ENCODE data around the gene MEGF11.

Gene MEGF11

DNA sequence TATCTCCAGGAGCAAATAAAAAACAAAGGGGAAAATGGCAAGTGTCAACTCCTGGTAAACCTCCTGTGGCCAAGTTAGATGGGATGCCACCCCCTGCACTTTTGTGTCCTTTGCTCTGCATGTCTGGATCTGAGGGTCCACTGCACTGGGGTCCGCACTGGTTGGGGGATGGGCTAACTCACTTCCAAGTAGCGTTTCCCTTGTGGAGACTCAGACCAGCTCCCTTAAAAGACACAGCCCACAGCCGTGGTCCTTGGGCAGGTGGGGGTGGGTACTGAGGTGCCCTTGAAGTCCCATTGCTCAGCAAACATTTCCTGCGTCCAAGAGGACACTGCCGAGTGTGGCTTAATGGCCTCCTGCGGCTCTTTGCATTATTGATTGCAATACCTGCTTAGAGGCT lies 188.2 kb downstream of the MEGF11 start:
- DNase-seq (ENCODE audit: low read depth in 2 of 2), result no peak

DNA sequence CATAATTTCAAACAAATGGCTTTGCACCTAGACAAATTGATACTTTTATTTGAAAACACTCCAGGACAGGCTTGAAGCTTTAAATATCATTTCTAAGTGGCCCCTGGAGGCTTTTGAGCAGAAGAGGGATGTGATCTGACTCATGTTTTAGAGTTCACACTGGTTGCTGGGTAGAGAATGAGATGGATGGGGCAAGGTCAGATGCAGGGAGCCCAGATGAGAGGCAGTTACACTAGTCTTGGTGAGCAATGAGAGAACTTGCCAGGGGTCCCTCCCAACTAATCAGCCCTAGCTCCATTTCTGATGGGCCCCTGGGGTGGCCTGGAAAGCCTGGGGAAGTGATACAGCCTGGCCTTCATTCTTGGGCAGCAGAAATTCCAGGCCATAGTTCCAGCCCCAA lies 190.4 kb downstream of the MEGF11 start:
- DNase-seq (ENCODE audit: low read depth in 2 of 2), result no peak

DNA sequence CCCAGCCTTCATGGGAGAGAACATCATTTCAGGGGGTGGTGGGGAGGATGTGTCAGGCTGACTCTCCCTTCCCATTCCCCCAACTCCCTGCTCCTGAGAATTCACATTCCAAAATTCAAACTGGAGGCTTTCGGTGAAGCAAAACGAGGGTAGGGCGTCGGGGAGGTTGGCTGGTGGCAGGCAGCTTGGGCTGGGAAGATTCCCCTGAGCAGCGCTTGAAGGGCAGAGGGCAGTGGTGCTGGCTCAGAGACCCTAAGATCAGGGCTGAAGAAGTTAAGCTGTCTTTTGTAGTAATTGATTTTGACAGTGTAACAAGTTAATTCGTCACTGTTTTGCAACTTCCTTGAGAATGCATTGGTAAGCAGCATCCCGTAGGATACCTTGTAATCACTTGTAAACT lies 196.5 kb downstream of the MEGF11 start:
- no peak for DNase-seq (ENCODE audit: low read depth in 2 of 2)

DNA sequence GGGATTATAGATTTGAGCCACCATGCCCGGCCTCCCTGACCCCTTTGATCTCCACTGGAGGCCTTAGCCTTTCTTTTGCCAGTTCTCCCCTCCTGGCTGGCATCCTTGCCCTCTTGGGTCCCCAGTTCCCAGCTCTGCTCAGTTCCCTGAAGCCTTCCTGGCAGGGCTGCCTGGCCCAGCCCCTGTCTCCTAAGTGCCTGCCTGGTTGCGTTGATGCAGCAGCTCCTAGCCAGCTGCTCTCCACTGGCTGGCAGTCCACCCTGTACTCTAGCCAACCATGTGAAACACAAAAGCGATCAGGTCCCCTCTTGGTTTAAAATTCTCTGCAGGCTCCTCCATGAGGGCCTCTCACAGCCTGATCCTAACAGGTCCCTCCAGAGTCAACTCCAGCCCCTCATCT lies 199.6 kb downstream of the MEGF11 start:
- DNase-seq (ENCODE audit: low read depth in 2 of 2), result no peak

- no peak for DNase-seq (ENCODE audit: low read depth in 2 of 2)
These were observed 201.7 kb downstream of the MEGF11 start for GRCh38 chr15:66051833-66052232.

DNA sequence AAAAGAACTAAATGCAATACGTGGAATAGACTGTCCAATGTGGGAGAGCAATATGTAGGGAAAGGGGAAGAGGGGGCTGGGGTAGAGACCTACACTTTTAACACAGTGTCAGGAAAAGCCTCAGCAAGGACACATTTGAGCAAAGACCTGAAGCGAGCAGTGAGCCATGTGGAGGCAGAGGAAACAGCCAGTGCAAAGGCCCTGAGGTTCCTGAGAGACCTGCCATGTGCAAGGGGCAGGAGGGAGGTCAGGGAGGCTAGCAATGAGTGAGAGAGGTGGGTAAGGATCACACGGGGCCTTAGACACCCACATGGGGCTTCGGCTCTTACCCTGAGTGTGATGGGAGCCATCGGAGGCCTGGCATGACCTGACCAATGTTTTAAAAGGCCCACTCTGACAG lies 203.3 kb downstream of the MEGF11 start:
- no peak for DNase-seq (ENCODE audit: low read depth in 2 of 2)

DNA sequence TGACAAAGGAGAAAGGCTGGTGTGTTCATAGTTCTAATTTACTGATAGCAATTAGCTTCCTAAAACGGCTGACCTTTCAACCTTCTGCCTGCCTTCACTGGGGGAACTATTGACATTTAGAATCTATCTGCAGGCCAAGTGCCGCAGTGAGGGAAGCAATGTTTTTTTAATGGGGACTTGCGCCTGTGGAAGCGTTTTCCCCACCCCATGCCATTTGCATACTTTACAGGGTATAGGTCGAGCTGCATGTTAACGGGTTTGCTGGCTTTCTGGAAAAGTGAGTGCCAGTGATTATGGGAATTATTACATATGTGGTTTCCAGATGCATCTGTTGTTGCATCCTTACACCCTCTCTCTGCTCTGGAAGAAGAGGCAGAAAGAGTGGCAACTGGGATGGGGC lies 204.2 kb downstream of the MEGF11 start:
- DNase-seq (ENCODE audit: low read depth in 2 of 2), result no peak

DNA sequence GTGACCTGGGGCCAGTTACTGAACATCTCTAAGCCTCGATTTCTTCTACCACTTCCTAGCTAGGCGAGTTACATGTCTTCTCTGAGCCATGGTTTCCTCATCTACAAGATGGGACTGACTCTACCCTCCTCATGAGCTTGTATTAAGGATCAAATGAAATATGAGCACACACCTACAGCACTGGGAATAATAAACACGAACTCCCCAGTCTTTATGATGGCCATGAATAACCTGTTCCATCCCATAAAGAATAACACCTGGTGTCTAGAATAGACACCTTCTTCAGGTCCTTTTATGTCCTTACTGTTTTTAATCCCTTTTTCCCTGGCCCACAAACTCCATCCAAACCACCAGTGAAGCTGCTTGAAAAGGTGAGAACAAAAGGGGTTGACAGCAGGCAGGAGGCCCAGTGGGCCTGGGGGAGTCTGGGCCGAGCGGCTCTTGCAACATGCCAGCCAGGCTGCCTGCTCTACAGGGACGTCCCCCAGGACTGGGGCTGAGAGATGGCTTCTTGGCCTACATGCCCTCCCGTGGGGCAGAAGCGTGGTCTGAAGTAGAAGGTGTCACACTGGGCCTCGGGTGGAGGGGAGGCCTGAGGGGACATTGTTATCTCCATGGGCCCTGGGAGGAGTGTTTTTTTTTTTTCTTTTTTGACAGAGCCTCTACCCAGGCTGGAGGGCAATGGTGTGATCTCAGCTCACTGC lies 206.1 kb downstream of the MEGF11 start:
- DNase-seq (ENCODE audit: low read depth in 2 of 2), result no peak

DNA sequence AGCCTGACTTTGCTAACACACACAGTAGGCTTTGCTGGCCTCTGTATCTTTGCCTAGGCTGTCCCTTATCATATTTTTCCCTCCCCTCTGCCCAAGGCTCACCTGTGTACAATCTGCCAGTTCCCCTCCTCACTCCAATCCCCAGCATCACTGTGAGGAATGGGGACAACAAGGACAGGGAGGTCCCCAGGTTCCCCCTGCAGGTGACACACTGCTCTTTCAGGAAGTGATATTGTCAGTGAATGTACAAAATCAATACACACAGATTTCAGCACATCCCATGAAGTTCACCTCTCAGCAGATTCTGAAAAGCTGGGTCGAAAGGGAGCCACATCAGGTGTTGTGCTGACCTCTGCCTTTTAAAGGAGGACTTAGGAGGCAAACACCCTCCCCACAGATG lies 206.8 kb downstream of the MEGF11 start:
- DNase-seq (ENCODE audit: low read depth in 2 of 2), result no peak

DNA sequence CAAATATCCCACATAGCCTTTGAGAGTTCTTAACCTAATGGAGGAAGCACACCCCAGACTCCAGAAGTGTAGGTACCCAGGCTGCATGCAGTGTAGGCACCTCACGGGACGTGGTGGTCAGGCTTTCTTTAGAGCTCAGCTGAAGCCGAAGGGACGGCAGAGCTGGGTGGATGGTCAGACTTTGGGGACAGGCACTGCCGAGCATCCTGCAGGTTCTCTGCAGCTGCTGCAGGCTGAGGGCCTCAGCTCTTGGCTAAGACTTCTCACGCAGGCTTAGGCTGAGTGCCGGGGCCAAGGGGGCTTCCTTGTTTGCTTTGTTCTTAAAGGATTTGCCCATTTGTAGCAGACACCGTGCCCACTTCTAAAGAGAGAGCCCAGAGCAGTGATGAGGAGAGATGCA lies 207.2 kb downstream of the MEGF11 start:
- no peak for DNase-seq (ENCODE audit: low read depth in 2 of 2)

GRCh38 chr15:66045542-66045941 lies 208.0 kb downstream of the MEGF11 start:
- DNase-seq (ENCODE audit: low read depth in 2 of 2), result no peak

GRCh38 chr15:66044837-66045236 lies 208.7 kb downstream of the MEGF11 start:
- no peak for DNase-seq (ENCODE audit: low read depth in 2 of 2)

- DNase-seq (ENCODE audit: low read depth in 2 of 2), result no peak
These were observed 210.3 kb downstream of the MEGF11 start for GRCh38 chr15:66043264-66043663.

DNA sequence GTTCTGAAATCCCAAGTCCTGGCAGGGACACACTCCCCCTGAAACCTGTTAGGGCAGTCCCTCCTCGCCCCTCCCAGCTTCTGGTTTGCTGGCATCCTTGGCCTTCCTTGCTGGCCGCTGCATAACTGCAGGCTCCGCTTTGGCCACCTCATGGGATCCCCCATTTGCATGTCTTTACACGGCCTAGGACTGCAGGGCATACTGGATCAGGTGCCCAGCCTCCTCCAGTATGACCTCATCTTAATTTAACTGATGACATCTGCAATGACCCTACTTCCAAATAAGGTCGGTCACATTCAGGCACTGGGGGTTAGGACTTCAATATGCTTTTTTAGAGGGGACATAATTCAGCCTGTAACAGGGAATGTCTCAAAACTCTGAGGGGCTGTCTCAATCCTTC lies 210.9 kb downstream of the MEGF11 start:
- no peak for DNase-seq (ENCODE audit: low read depth in 2 of 2)

DNA sequence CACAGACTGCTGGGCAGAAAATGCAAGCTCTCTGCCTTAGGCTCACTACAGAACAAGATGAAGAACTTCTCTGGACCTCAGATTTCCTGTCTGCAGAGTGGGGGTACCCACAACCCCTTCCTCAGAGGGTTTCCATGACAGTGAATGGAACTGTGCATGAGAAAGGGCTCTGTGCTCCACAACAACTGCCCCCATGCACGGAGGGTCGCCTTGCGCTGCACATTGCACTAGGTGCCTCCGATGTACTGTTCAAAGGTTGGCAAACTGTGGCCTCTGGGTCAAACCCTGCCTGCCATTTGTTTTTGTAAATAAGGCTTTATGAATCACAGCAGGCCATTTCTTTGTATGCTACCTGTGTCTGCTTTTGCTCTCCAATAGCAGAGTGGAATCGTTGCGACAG lies 212.3 kb downstream of the MEGF11 start:
- DNase-seq (ENCODE audit: low read depth in 2 of 2), result no peak

DNA sequence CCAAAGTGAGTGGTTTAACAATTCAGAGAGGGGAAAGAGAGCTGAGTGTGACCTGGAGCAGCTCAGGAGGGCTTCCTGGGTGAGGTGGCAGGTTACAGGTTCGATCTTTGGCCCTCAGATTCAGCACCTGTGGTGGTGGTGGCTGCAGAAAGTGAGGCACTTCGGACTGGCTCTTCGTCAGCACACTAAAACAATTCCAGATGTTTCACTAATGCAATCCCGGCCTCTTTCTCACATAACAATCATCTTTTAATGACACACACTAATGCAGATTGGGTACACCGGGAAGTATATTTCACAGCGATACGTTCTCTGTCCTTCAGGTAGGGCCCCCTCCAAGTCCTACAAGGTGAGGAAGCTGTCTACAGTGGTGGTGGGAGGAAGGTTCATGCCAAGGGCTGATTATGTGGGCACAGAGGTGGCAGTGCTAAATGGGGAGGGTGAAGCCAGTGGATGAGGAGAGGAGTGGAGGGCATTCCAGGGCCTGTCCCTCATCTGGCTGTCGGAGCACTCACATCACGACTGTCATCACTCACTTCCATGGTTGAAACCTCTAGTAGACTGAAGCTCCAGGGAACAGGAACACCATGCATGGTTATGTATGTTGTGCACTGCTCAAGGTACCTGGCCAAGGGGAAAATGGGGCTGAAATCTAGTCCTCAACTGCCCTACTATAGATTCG lies 213.2 kb downstream of the MEGF11 start:
- no peak for DNase-seq (ENCODE audit: low read depth in 2 of 2)

DNA sequence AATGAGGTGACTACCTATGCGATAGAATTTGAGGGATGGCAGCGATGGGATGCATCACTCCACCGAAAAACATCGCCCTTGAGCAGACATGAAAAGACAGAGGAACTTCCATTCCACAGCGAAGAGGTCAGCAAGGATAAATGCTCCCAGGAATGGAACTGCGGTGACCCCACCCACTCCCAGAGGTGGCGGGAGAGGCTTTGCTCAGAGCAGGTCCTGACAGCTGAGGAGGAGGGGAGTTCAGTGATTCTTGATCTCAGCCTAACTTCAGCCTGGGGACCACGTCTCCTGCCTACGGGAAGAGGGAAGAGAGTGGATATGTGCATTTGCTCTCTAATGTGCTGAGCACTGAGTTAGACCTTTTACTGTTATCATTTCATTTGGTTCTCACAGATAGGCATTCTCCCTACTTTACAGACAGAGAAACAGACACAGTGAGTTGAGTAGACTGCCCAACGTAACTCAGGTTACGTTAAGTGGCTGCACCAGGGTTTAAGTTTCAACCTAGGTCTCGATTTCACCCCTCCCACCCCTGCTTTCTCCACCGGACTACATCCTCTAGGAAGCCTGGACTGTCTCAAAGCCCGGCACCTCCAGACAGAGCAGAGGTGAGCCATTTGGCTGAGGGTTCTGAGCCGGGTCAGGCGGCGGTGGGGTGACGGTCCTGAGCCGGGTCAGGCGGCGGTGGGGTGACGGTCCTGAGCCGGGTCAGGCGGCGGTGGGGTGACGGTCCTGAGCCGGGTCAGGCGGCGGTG lies 214.3 kb downstream of the MEGF11 start:
- no peak for DNase-seq (ENCODE audit: low read depth in 2 of 2)

GRCh38 chr15:66038387-66039116 lies 215.0 kb downstream of the MEGF11 start:
- no peak for DNase-seq (ENCODE audit: low read depth in 2 of 2)

DNA sequence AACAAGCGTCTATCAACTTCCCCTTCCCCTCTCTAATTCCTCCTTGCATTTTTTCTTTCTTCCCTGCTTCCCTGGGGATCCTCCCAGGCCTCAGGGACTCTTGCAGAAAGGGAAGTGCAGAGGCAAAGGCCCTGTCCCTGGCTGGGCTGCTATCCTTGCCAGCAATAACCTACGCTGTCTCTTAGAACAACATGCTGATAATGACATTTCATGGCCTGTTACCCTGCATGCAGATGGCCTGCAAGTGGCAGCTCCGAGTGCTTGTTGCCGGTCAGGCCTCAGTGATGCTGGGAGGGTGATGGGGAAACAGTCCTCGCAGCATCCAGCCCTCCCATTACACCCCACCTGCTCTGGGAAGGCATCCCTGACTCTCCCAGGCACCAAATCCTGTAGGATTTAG lies 216.7 kb downstream of the MEGF11 start:
- no peak for DNase-seq (ENCODE audit: low read depth in 2 of 2)

DNA sequence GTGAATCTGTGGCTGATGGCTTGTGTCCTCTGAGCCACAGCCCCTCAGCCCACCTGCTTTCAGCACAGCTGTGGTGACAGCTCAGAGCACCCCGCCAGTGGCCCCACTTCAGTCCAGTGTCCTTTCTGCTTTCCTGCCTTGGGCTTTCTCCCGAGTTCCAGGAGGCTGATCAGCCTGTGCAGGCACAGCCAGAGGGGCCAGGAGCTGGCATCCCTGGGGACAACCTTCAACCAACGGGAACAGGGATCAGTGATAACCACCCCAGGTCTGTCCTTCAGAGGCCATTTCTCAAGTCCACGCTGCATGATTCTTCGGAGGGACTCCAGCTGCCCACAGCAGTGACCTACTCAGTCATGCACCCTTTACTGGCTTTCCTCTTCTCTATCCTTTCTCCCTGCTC lies 217.6 kb downstream of the MEGF11 start:
- DNase-seq (ENCODE audit: low read depth in 2 of 2), result no peak

DNA sequence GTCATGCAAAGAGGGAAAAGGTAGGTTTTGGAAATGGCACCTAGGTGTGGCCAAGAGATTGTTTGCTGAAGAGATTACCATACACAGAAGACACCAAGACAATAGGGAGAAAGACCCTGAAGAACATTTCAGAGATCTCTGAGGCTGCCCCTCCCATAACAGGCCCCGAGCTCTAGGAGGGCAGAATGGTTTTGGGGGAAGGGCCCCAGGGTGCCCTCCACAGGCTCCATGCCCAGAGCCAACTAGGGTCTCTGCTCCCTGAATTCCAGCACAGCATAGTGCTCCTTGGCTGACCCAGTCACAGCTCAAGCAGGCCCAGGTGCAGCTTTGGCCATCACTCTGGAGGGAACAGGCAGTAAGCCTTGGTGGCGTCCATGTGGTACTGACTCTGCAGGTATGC lies 220.4 kb downstream of the MEGF11 start:
- DNase-seq (ENCODE audit: low read depth in 2 of 2), result no peak

DNA sequence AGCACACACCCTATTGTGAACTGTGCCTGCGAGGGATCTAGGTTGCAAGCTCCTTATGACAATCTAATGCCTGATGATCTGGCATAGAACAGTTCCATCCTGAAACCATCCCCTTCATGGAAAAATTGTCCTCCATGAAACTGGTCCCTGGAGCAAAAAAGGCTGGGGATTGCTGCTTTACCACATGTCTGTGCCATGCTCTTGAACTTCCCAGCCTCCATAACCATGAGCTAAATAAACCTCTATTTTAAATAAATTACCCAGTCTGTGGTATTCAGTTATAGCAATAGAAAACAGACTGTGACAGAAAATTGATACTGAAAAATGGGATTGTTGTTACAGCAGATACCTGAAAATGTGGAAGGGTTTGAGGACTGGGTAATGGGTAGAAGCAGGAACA lies 221.5 kb downstream of the MEGF11 start:
- DNase-seq (ENCODE audit: low read depth in 2 of 2), result no peak
